ENCODE data around the gene TSHZ3.

DNA sequence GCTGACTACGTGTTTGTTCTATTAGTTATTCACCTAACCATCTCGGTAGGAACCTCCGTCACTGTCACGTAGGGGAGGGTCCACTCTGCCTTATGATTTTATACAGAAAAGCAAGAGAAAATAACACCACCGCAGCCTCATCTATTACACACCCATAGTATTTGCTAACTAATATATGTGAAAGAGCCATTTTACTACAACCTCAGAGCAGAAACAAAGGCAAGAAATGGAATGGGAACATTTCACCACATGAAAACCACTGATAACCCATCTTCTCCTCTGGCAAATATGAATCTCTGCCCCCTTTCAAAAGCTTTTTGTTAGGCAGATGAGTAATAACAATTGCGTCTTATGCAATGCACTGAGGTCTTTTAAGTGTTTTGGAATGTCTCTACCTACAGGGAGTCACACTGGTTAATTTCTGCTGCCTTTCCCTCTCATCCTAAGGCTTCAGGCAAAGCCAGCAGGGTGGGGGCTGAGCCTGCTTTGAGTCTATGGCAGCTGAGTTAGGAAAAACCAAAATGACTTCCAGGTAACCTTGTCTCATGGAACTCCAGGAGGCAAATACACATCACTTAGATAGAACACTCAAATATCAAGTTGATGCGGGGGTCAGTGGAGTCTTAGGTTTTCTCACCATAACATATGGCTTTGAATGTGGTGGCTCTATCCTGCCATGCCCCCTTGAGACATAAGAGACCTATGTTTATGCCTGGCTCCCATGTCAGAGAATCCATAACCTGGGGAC, 15.0 kb downstream of the TSHZ3 start:
- TF ChIP-seq RBBP5 (IDR thresholded peaks at IDR 0.05; ENCODE audit: borderline replicate concordance, low read depth, low read length): no peak
- no peak for TF ChIP-seq TCF12 (IDR thresholded peaks at IDR 0.05; ENCODE audit: low read depth, low read length)
- TF ChIP-seq, protein P1, sequence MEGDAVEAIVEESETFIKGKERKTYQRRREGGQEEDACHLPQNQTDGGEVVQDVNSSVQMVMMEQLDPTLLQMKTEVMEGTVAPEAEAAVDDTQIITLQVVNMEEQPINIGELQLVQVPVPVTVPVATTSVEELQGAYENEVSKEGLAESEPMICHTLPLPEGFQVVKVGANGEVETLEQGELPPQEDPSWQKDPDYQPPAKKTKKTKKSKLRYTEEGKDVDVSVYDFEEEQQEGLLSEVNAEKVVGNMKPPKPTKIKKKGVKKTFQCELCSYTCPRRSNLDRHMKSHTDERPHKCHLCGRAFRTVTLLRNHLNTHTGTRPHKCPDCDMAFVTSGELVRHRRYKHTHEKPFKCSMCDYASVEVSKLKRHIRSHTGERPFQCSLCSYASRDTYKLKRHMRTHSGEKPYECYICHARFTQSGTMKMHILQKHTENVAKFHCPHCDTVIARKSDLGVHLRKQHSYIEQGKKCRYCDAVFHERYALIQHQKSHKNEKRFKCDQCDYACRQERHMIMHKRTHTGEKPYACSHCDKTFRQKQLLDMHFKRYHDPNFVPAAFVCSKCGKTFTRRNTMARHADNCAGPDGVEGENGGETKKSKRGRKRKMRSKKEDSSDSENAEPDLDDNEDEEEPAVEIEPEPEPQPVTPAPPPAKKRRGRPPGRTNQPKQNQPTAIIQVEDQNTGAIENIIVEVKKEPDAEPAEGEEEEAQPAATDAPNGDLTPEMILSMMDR (IDR thresholded peaks at IDR 0.05; ENCODE audit: control extremely low read depth in 1 of 3, insufficient read depth in 1 of 3, low read depth in 1 of 3, low read length in 3 of 3): no peak
- no peak for TF ChIP-seq CHD1 (IDR thresholded peaks at IDR 0.05; ENCODE audit: low read depth, low read length)
- TF ChIP-seq HDAC2 (IDR thresholded peaks at IDR 0.05; ENCODE audit: borderline replicate concordance in 1 of 2, low read depth in 2 of 2, low read length in 2 of 2): no peak
- TF ChIP-seq EZH2 (IDR thresholded peaks at IDR 0.05; ENCODE audit: low read depth, low read length, severe bottlenecking): no peak
